MM.1S (cell line): Measurements from ENCODE around the gene GNG12.

Experiments
- CTCF ChIP-seq: fragments of 300-600 bp; sonication (generic); IDR thresholded peaks from 2 replicates; pipeline ENCODE4 v1.5.1; 2016; ENCODE audit warnings: antibody characterized with exemption, low read length, mixed read lengths
- EZH2 ChIP-seq: fragments of 300-600 bp; sonication (generic); optimal IDR thresholded peaks from 2 replicates; pipeline ENCODE3; 2017; ENCODE audit warnings: low read depth, mild to moderate bottlenecking, antibody characterized with exemption, low read length, mixed read lengths
- EZH2phosphoT487 ChIP-seq: fragments of 300-600 bp; sonication (generic); IDR thresholded peaks from 2 replicates; pipeline ENCODE4 v1.6.1; 2018; ENCODE audit warnings: antibody characterized with exemption, low read length

GRCh38 chr1:67675800-67676199 lies 157.5 kb downstream of the GNG12 start:
- TF ChIP-seq CTCF (no peak), EZH2phosphoT487 (no peak), EZH2 (no peak)
